ENCODE results near the gene MBD3L2B.

Gene MBD3L2B

GRCh38 chr19:6997679-6998445 lies 23.4 kb downstream of the MBD3L2B start:
- no peak for TF ChIP-seq CTCF (IDR thresholded peaks at IDR 0.05)
- Histone ChIP-seq H3K9me3 (no peaks in the 10 kb centered on the region), H3K27ac (no peak overlapping the region), H3K27me3 (peaks cover 7% of the 10 kb centered on the region), H3K4me1 (ENCODE audit: control insufficient read depth in 1 of 2, insufficient read depth in 1 of 2, low read depth in 1 of 2, low read length in 1 of 2) (no peaks in the 10 kb centered on the region), H3K36me3 (no peaks in the 10 kb centered on the region), H3K4me3 (ENCODE audit: low read depth in 1 of 2, low read length in 1 of 2) (no peak overlapping the region)

DNA sequence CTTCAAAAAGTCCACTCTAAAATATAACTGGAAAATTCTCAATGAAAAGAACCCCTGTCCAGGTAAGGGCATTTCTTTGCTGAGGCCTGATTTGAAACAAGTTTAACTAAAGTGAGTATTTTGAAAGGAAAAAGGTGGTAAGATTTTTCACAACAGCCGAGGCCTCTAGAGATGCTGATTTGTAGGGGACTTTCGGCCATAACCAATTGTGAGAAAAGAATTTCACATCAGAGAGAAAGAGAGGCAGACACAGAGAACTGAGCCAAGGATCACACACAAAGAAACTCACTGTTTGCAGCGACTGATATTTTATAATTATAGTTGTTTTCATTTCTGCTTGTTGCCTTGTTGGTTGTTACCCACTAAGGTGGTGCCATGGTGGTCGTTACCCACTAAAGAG lies 24.4 kb downstream of the MBD3L2B start:
- Histone ChIP-seq H3K4me1 (ENCODE audit: control insufficient read depth in 1 of 2, insufficient read depth in 1 of 2, low read depth in 1 of 2, low read length in 1 of 2) (no peaks in the 10 kb centered on the region), H3K27me3 (no peaks in the 10 kb centered on the region), H3K36me3 (no peaks in the 10 kb centered on the region), H3K9me3 (no peaks in the 10 kb centered on the region), H3K27ac (no peak overlapping the region), H3K4me3 (ENCODE audit: low read depth in 1 of 2, low read length in 1 of 2) (no peak overlapping the region)
- TF ChIP-seq CTCF (IDR thresholded peaks at IDR 0.05), result no peak

- H3K27me3 ChIP-seq, result no peaks in the 10 kb centered on the region
- H3K4me1 ChIP-seq (ENCODE audit: control insufficient read depth in 1 of 2, insufficient read depth in 1 of 2, low read depth in 1 of 2, low read length in 1 of 2), result no peaks in the 10 kb centered on the region
- H3K27ac ChIP-seq, result no peak overlapping the region
- no peak overlapping the region for H3K4me3 ChIP-seq (ENCODE audit: low read depth in 1 of 2, low read length in 1 of 2)
- no peaks in the 10 kb centered on the region for H3K36me3 ChIP-seq
- no peak for TF ChIP-seq CTCF (IDR thresholded peaks at IDR 0.05)
- no peaks in the 10 kb centered on the region for H3K9me3 ChIP-seq
Measured at GRCh38 chr19:6995054-6995453, 26.2 kb downstream of the MBD3L2B start.

DNA sequence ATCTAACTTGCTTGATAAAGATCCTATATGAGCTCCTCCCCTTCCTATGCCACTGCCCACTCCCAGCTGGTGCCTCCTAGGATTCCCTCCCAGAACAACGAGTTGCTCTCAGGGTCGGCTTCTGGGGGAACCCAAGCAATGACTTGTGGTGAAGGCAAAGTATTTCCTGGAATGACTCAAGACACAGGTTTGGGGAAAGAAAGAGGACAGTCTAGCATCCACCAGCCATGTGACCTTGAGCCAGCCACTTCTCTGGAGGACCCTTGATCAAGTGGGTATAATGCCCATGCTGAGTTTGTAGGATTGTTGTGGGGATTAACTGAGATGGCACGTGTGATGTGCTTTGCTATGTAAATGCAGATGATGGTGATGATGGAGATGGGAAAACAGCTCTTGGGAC lies 33.0 kb downstream of the MBD3L2B start:
- H3K36me3 ChIP-seq, result no peaks in the 10 kb centered on the region
- H3K4me1 ChIP-seq (ENCODE audit: control insufficient read depth in 1 of 2, insufficient read depth in 1 of 2, low read depth in 1 of 2, low read length in 1 of 2), result no peaks in the 10 kb centered on the region
- no peak for TF ChIP-seq CTCF (IDR thresholded peaks at IDR 0.05)
- no peak overlapping the region for H3K4me3 ChIP-seq (ENCODE audit: low read depth in 1 of 2, low read length in 1 of 2)
- H3K9me3 ChIP-seq, result peaks cover 6% of the 10 kb centered on the region
- H3K27me3 ChIP-seq, result peaks cover 5% of the 10 kb centered on the region
- no peak overlapping the region for H3K27ac ChIP-seq

DNA sequence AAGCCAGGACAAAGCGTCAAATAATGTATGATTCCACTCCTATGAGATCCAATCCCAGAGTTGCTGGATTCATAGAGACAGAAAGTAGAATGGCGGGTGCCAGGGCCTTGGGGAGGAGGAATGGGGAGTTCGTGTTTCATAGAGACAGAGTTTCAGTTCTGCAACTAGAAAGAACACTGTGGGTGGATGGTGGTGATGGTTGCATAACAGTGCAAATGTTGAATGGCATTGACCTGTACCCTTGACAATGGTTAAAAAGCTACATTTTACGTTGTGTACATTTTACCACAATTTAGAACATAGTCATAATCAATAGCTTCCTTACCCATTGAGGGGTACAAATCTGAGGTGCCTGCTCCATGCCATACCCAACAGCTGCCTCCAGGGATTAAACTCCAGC lies 33.4 kb downstream of the MBD3L2B start:
- no peak for TF ChIP-seq CTCF (IDR thresholded peaks at IDR 0.05)
- Histone ChIP-seq H3K4me1 (ENCODE audit: control insufficient read depth in 1 of 2, insufficient read depth in 1 of 2, low read depth in 1 of 2, low read length in 1 of 2) (no peaks in the 10 kb centered on the region), H3K27ac (no peak overlapping the region), H3K27me3 (peaks cover 5% of the 10 kb centered on the region), H3K4me3 (ENCODE audit: low read depth in 1 of 2, low read length in 1 of 2) (no peak overlapping the region), H3K9me3 (peaks cover 6% of the 10 kb centered on the region), H3K36me3 (no peaks in the 10 kb centered on the region)
